HG03558 (cell line): ENCODE data around the gene FBP1.
"Not testable (repeated sequence)": the region's sequence is repeated elsewhere in the genome, so short reads cannot be mapped to it uniquely, and the experiment has no call there.

ENCODE experiments used
- ATAC-seq: cut with Tn5 transposase; IDR thresholded peaks from one replicate; pipeline ENCODE4 v1.9.1; 2021; ENCODE audit warnings: moderate number of reproducible peaks; ENCODE audit not compliant: unreplicated experiment; ENCODE audit errors: extremely low read depth

FBP1 gene

DNA sequence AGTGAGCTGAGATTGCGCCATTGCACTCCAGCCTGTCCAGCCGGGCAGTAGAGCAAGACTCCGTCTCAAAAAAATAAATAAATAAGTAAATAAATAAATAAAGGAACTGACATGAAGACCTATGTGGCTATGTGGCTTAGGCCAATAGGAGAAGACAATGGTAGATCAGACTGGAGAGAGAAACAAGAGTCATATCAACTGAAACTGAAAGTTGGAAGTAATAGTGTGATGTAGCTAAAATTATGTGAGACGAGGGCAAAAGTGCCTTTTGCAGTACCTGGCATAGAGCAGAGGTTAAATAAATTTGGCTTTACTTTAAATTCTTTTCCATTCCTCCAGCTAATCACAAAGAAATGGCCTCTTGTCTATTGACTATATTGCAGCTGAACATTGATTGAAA, 53.0 kb downstream of the FBP1 start:
- no peak for ATAC-seq

DNA sequence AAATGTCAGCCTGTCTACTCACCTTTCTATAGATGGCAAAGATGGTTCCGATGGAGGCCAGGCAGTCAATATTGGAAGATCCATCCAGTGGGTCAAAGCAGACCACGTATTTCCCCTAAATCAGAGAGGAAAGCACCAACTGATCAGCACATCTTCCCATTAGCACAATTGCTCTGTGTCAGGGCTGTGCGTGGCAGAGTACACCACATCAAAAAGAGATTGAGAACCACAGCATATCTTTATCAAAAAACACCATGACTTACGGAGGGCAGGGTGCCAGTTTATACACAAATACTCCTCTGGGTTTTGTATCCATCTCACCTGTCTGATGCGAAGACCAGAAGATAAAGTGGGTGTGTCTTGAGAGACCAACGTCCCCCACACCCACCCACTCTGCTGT, 54.8 kb downstream of the FBP1 start:
- no peak for ATAC-seq

- ATAC-seq = no peak
Observed at GRCh38 chr9:94581728-94582127, 57.6 kb downstream of the FBP1 start.

- no peak for ATAC-seq
Observed at GRCh38 chr9:94577571-94577970, 61.7 kb downstream of the FBP1 start.

- ATAC-seq = no peak
Observed at GRCh38 chr9:94577036-94577435, 62.3 kb downstream of the FBP1 start.

DNA sequence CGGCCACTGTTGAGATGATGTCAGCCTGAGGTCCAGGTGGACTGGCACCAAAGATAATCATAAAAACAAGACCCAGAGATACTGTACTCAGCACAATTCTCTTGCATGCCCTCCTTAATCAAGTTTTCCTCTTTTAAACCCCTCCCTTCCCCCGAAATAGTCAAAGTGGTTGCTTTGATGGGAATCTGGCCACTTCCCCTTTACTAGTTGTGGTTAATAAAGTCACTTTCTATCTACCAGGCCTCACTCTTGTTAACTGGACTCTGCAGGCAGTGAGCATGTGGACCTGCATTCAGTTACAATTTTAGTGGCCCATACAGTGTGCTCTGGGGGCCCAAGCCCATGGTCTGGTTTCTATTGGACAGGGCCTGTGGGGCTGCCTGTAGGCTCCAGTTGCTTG, 63.2 kb downstream of the FBP1 start:
- ATAC-seq = no peak

- no peak for ATAC-seq
Observed at GRCh38 chr9:94568972-94569712, 70.2 kb downstream of the FBP1 start.

DNA sequence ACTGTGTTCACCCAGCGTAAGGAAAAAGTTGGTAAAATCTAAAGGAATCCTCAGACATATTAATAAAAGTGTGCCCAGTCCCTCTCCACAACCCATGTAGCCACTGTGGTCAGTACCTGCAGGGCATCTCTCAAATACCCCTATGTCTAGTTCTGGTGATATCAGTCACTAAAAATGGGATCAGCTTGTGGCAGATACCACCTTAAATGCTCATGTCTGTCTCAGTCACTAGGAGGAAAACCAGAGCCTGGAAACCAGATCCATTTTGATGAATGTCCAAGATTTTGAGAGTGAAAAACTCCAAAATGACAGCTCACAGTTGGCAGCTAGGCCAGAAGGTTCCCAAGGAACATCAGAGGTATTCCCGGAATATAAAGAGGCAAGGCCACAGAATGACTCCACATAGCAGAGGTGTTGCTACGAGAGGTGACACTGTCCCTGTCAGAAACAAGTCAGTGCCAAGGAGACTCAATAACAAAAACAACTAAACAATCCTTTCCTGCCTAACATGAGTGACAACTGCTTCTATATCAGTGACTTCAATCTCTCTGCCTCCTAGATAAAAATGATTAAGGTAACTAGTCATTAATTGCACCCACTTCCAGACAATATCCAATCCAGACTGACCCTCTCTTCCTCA, 70.9 kb downstream of the FBP1 start:
- ATAC-seq = no peak

DNA sequence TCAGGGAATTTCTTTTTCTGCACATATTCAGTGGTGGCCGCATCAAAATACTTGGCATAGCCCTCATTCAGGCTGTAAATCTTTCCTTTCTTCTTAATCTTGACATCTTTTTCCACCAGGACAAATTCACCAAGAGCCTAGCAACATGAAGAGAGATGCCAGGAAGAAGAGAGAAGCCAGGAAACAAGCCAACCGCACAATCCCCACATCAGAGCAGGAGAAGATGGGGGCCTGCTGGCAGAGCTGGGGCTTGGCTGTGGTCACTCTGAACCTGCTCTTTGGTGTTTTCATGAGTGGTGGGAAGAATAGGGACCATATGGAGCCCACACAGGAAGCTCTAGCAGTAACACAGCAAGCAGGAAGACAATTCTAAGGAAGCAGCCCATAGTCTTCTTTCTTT, 72.0 kb downstream of the FBP1 start:
- ATAC-seq = no peak

DNA sequence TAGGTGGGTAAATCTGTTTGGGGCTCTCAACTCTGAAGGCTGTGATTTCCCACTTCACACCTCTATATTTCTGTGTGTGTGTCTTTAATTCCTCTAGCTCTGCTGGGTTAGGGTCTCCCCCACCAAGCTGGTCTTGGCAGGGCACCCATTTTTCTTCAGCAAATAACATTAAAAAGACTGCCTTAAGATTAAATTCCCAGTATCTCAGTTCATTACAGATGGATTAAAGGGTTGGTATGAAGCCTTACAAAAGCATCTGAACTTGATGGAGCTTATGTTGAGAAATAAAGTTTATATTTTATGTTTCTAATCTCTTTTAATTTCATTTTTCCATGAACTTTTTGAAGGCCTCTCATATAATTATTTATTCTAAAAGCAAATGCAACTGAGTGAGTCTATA, 72.8 kb downstream of the FBP1 start:
- ATAC-seq = no peak

DNA sequence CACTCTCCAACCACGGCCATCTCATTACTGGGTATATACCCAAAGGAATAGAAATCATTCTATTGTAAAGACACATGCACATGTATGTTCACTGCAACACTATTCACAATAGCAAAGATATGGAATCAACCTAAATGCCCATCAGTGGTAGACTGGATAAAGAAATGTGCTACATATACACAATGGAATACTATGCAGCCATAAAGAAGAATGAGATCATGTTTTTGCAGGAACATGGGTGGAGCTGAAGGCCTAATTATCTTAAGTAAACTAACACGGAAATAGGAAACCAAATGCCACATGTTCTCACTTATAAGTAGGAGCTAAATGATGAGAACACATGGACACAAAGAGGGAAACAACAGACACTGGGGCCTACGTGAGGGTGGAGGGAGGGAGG, 75.0 kb downstream of the FBP1 start:
- ATAC-seq = not testable (repeated sequence)

DNA sequence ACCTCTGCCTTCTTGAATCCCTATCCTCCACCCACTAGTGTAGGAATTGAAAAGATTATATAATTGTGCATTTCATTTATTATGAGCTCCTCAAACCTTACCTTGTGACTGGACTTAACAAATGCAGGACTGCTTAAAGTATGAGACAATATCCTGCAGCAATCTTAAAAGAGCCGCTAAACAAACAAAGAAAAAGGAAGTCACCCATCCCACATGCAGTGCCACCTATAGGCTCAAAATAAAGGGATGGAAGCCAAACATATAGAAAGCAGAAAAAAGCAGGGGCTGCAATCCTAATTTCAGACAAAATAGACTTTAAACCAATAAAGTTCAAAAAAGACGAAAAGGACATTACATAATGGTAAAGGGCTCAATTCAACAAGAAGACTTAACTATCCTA, 75.8 kb downstream of the FBP1 start:
- ATAC-seq = no peak

DNA sequence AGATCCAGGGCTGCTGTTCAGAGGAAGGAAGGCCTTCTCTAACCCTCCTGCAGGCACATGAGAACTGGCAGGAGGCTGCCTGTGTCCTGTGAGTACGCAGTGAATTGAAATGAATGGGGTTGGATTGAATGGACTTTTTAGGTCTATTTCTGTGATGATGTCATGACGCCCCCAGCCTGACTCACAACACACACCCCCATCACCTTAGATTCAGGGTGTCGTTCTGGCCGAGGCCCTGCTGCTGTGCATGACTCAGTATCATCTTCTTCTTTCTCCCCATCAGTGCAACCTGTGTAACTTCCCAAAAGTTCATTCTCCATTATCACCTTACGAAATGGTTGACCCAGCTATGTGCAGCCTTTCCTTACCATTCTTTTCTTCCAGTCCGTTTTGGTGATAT, 79.1 kb downstream of the FBP1 start:
- ATAC-seq = no peak

GRCh38 chr9:94557376-94557775, 81.9 kb downstream of the FBP1 start:
- no peak for ATAC-seq

DNA sequence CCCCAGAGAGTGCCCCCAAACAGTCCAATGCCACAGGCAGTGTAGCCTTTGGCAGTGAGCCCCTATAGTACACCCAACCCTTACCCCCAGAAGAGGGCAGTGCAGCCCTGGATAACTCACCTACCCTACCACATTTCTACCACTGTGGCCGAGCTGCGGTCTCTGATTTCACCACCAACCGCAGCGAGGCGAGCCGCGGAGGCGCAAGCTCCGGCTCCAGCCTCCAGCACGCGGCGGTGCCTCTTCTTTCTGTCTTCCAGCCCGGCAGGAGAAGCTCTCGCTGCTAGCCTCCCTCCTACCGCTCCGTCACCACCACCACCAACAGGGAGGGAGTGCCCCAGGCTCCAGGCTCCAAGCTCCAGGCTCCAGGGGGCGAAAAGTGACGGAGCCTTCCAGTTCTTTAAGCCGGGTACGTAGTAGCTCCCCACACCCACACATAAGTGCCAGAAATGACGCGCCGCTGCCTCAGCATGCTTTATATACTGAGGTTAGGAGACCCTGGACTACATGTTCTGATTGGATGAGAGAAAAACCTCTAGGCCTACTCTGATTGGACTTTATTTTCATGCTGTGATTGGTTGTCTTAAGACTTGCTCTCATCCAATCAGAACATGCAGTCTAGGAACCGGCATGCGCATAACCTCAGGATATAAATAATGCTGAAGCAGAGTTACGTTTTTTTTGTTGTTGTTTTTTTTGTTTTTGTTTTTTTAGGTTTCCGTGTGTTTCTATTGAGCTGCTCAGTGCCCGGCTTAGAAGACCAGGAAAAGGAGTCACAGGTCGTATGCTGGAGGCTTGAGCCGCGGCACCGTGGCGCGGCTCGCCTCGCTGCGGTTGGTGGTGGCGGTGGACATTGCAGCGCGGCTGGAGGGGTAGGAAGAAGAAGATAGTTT, 84.6 kb downstream of the FBP1 start, which contains the start of gene PCAT7:
PCAT7 (plus strand) TSS at position 645 of the 893 bp plus-strand sequence.
- ATAC-seq = no peak

DNA sequence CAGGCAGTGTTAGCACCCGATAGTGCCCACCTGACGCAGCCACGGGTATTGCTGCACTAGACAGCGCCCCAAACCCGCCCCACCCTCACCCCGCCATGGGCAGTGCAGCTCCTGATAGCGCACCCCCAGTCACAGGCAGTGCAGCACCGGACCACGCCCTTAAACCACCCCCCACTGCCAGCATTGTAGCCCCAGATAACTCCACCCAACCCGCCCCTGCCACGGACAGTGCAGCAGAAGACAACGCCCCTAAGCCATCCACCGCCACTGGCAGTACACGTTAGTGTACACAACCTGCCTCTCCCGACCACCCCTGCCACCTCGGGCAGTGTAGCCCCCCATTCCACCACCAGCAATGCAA, 85.3 kb downstream of the FBP1 start:
- ATAC-seq = no peak
